HG02642 (cell line): ENCODE results near the gene ADCY4.
A peak's percentile ranks its signal among the peaks of the same experiment; 100 is the strongest.

Source experiments
- ATAC-seq: cut with Tn5 transposase; IDR thresholded peaks from one replicate; pipeline ENCODE4 v1.9.1; 2021; ENCODE audit warnings: mild to moderate bottlenecking; ENCODE audit not compliant: unreplicated experiment, poor library complexity

ADCY4 gene

GRCh38 chr14:24321212-24321975 lies 13.5 kb downstream of the ADCY4 start:
- ATAC-seq, result no peak

GRCh38 chr14:24317141-24317928 lies 17.5 kb downstream of the ADCY4 start:
- ATAC-seq, result no peak

GRCh38 chr14:24316597-24316950 lies 18.3 kb downstream of the ADCY4 start:
- no peak for ATAC-seq

DNA sequence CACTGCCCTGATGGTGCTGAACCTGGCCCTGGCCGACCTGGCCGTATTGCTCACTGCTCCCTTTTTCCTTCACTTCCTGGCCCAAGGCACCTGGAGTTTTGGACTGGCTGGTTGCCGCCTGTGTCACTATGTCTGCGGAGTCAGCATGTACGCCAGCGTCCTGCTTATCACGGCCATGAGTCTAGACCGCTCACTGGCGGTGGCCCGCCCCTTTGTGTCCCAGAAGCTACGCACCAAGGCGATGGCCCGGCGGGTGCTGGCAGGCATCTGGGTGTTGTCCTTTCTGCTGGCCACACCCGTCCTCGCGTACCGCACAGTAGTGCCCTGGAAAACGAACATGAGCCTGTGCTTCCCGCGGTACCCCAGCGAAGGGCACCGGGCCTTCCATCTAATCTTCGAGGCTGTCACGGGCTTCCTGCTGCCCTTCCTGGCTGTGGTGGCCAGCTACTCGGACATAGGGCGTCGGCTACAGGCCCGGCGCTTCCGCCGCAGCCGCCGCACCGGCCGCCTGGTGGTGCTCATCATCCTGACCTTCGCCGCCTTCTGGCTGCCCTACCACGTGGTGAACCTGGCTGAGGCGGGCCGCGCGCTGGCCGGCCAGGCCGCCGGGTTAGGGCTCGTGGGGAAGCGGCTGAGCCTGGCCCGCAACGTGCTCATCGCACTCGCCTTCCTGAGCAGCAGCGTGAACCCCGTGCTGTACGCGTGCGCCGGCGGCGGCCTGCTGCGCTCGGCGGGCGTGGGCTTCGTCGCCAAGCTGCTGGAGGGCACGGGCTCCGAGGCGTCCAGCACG lies 18.9 kb downstream of the ADCY4 start:
- ATAC-seq, result no peak

GRCh38 chr14:24315243-24315806 lies 19.5 kb downstream of the ADCY4 start:
- no peak for ATAC-seq

DNA sequence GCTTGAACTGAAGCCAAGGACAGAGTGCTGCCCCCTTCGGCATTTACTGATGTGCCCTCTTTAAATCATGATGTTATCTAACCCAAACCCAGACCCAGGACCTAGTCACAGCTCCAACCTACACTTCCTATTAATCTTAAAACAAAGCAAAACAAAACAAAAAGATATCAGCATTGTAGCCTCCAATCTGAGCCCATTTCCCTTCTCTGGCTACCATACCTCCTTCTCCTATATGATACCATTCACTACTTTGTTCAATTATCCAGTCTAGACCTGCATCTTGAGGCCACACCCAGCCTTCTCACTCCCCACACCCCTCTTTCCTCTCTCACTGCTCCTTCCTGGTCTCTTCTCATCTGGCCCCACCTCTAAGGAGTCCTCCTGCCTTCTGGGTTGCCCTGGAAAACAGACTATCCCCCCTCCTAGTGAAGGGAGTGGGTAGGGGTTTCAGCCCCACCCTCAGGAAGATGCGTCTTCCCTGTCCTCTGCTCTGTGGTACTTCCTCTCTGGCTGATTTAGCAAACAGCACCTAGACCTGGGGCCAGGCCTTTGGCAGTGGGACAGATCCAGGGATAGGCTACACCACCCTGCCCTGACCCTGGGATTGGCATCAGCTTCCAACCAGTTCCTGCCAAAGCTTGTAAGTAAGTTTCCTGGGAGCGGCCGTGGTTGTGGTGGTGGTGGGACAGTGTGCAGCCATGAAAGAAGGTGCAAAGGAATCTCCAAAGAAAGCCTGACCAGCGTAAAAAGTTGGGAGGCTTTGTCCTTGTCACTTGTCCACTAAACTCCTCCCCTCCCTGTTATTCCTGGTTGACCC lies 20.3 kb downstream of the ADCY4 start:
- no peak for ATAC-seq

DNA sequence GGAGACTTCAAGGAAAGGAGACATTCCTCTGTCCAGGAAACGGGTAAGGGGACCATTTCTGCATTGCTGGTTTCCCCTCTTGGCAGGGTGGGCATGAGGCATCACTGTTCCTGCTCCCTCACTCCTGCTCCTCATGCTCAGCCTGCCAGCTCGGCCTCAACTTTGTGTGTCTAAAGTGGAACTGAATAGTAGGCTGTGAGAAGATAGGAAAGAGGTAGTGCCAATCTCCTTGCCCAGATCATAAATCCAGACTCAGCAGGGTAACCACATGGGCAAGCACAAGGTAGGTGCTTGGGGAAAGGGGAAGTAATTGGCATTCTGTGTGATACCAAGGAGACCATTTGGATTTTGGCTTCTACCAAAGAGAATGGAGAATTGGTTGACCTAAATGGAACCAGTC lies 21.0 kb downstream of the ADCY4 start:
- ATAC-seq, result no peak

DNA sequence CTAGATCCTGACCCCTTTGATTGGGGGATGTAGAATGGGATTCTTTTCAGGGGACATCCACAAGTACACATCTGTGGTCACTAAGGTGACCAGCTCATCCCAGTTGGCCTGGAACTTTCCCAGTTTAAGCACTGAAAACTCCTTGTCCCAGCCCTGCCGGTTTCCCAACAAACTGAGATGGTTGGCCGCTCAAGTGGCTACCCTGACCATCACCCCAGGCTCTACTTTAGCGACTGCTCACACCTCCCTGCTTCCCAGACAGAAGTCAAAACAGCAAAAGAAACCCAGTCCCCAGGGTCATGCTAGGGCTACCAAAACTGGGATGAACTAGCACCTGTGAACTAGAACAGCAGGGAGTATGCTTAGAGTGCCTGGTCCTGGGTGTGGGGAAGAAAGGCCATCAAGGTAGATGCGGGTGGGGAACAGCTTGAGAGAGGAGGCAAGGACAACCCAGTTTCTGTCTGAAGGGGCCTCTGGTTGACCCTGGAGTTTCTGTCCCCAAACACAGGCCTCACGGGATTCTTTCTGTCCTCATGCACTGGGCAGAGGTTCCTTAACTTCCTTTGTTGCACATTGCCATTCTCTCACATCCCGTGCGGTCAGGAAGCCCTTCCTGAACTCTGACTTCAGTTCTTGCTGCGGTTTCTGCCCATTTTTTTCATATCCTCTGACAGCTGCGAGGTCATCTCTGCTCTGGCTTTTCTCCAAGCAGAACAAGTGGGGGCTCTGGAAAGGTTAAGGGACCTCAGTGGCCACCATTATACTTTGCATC lies 21.9 kb downstream of the ADCY4 start:
- no peak for ATAC-seq

DNA sequence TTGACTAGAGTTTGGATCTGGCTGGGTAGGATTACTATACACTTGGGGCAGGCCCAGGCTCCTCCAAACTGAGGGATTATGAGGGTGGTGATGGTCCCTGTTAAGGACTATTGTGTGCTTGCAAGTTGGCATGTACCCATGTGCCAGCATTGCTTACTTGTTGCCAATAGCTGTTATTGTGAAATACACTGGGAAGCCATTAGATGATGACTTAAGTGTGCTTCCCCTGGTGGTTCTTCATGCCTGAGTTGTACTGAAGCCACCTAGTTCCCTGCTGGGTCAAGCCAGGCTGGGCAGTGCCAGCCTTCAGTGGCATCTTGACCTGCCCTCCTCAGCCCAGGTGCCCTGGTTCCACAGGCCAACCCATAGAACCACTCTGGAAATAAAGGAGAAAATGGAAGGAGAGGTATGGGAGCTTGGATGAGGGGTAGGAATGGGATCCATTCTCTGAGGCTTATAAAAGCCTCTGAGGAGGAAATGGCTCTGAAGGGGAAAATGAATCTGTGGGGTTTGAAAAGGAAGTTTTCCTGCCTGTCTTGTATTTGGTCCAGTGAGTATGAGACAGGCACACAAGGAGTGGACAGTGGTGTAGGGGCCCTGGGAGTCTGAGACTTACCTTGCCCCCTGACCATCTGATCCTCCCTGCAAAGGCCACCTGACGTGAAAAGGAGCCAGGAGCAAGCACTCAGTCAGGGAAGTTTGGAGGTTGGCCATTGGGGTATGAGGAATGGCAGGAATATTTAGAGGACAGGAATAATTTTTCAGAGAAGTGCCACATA lies 22.8 kb downstream of the ADCY4 start:
- no peak for ATAC-seq

- peak; percentile 73 for ATAC-seq
Observed at GRCh38 chr14:24310646-24311604, 23.9 kb downstream of the ADCY4 start, which contains the start of gene LTB4R. LTB4R (plus strand) TSS chr14:24311502; CDS start chr14:24315652, 4,150 bp downstream.

GRCh38 chr14:24310265-24310645 lies 24.6 kb downstream of the ADCY4 start:
- ATAC-seq, result no peak

GRCh38 chr14:24309538-24310264 lies 25.2 kb downstream of the ADCY4 start, which contains the start of gene LTB4R2:
LTB4R2 (plus strand) TSS chr14:24310140; CDS start chr14:24310665, 525 bp downstream.
- no peak for ATAC-seq

GRCh38 chr14:24308342-24309124 lies 26.3 kb downstream of the ADCY4 start:
- no peak for ATAC-seq

DNA sequence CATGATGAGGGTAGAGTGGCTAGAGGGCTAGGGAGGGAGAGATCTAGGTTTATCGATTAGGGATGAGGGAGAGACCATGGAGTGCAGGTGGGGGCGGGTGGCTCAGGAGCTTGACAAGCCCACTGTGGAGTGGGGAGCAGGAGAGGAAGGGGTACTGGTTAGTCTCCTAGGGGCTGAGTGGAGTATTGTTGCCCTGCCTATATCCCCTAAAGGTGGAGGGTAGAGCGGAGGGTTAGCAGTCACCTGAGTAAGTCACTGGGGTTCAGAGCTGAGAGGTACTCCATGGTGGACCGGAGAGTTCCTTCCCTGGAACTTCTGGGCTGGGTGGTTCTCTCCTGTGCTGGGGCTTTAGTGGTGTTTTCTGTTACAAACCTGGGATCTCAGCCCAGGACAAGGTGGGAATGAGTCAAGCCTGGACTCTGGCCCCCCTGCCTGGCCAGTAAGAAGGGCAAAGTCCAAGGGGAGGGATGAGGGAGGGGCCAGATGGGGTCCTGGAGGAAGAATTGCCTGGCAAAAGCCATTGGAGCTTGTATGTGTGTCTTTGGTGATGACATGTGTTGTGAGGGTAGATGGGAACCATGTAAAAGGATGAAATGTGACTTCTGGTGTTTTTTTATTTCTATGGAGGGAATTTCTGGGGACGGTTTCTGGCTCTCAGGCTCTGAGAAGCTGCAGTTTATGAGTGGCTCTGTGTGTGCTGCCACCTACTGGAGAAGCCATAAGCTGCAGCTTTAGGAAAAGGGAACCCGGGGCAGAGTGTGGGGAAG lies 27.1 kb downstream of the ADCY4 start, which contains the start of gene CIDEB:
TSS of gene CIDEB (minus strand) at position 403 of the 767 bp plus-strand sequence. CDS start at position 284, 119 bp downstream.
- peak; percentile 24 for ATAC-seq

- no peak for ATAC-seq
Observed at GRCh38 chr14:24307156-24307574, 27.7 kb downstream of the ADCY4 start.
